ENCODE data around the gene ERG28.

Gene ERG28

GRCh38 chr14:75648066-75648838 lies 12.4 kb downstream of the ERG28 start:
- H3K27me3 ChIP-seq (ENCODE audit: low read depth, low read length) = no peaks in the 10 kb centered on the region
- peaks cover 58% of the 10 kb centered on the region for H3K36me3 ChIP-seq (replicated peaks; ENCODE audit: low read depth, low read length)
- no peak overlapping the region for H3K9ac ChIP-seq (ENCODE audit: low read length)
- H3K27ac ChIP-seq (ENCODE audit: low read length) = no peak overlapping the region
- no peaks in the 10 kb centered on the region for H3K9me3 ChIP-seq (ENCODE audit: insufficient read depth, low read length)
- no peaks in the 10 kb centered on the region for H4K20me1 ChIP-seq (ENCODE audit: insufficient read depth, low read length)
- H3K4me3 ChIP-seq (ENCODE audit: low read length) = no peak overlapping the region
- no peaks in the 10 kb centered on the region for H3K79me2 ChIP-seq (ENCODE audit: low read length)
- no peak overlapping the region for H3K4me2 ChIP-seq (ENCODE audit: low read length)
- no peaks in the 10 kb centered on the region for H3K4me1 ChIP-seq (ENCODE audit: low read length)
- no peak overlapping the region for H2AFZ ChIP-seq (ENCODE audit: low read depth, low read length)
- no peak for TF ChIP-seq EZH2phosphoT487 (IDR thresholded peaks at IDR 0.05; ENCODE audit: low read depth)
- TF ChIP-seq, protein P1, sequence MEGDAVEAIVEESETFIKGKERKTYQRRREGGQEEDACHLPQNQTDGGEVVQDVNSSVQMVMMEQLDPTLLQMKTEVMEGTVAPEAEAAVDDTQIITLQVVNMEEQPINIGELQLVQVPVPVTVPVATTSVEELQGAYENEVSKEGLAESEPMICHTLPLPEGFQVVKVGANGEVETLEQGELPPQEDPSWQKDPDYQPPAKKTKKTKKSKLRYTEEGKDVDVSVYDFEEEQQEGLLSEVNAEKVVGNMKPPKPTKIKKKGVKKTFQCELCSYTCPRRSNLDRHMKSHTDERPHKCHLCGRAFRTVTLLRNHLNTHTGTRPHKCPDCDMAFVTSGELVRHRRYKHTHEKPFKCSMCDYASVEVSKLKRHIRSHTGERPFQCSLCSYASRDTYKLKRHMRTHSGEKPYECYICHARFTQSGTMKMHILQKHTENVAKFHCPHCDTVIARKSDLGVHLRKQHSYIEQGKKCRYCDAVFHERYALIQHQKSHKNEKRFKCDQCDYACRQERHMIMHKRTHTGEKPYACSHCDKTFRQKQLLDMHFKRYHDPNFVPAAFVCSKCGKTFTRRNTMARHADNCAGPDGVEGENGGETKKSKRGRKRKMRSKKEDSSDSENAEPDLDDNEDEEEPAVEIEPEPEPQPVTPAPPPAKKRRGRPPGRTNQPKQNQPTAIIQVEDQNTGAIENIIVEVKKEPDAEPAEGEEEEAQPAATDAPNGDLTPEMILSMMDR (IDR thresholded peaks at IDR 0.05; ENCODE audit: low read depth, low read length) = no peak

DNA sequence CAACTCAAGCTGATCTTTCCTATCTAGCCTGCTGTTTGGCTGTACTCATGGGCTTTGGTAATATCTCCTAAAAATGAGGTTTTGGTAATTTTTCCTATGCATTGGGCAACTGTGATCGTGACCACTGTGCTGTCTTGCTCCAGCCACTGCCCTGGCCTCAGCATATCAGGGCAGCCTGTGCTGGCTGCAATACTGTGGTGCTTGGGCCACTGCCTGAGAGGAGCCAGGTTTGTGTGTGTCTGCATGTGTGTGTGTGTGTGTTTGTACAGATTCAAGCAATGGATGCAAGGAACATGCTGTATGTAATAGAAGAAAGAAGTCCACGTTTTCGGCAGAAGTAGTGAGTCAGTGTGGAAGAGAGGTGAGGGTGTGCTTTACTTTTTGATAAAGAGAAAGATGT lies 13.0 kb downstream of the ERG28 start:
- no peak overlapping the region for H3K27ac ChIP-seq (ENCODE audit: low read length)
- no peak for TF ChIP-seq EZH2phosphoT487 (IDR thresholded peaks at IDR 0.05; ENCODE audit: low read depth)
- TF ChIP-seq, protein P1 (IDR thresholded peaks at IDR 0.05; ENCODE audit: low read depth, low read length) = no peak
- no peaks in the 10 kb centered on the region for H3K9me3 ChIP-seq (ENCODE audit: insufficient read depth, low read length)
- H3K4me3 ChIP-seq (ENCODE audit: low read length) = no peak overlapping the region
- H3K4me1 ChIP-seq (ENCODE audit: low read length) = no peaks in the 10 kb centered on the region
- no peaks in the 10 kb centered on the region for H3K79me2 ChIP-seq (ENCODE audit: low read length)
- no peaks in the 10 kb centered on the region for H3K27me3 ChIP-seq (ENCODE audit: low read depth, low read length)
- H3K9ac ChIP-seq (ENCODE audit: low read length) = no peak overlapping the region
- H3K4me2 ChIP-seq (ENCODE audit: low read length) = no peak overlapping the region
- H2AFZ ChIP-seq (ENCODE audit: low read depth, low read length) = no peak overlapping the region
- no peaks in the 10 kb centered on the region for H4K20me1 ChIP-seq (ENCODE audit: insufficient read depth, low read length)
- peaks cover 55% of the 10 kb centered on the region for H3K36me3 ChIP-seq (replicated peaks; ENCODE audit: low read depth, low read length)

- Histone ChIP-seq H3K9ac (ENCODE audit: low read length) (no peak overlapping the region), H3K4me2 (ENCODE audit: low read length) (no peak overlapping the region), H3K4me3 (ENCODE audit: low read length) (no peak overlapping the region), H4K20me1 (ENCODE audit: insufficient read depth, low read length) (no peaks in the 10 kb centered on the region), H2AFZ (ENCODE audit: low read depth, low read length) (no peak overlapping the region), H3K9me3 (ENCODE audit: insufficient read depth, low read length) (no peaks in the 10 kb centered on the region), H3K27ac (ENCODE audit: low read length) (no peak overlapping the region), H3K27me3 (ENCODE audit: low read depth, low read length) (no peaks in the 10 kb centered on the region), H3K79me2 (ENCODE audit: low read length) (no peaks in the 10 kb centered on the region), H3K4me1 (ENCODE audit: low read length) (no peaks in the 10 kb centered on the region), H3K36me3 (replicated peaks; ENCODE audit: low read depth, low read length) (peaks cover 49% of the 10 kb centered on the region)
- TF ChIP-seq, protein P1 (IDR thresholded peaks at IDR 0.05; ENCODE audit: low read depth, low read length) = no peak
- no peak for TF ChIP-seq EZH2phosphoT487 (IDR thresholded peaks at IDR 0.05; ENCODE audit: low read depth)
These were observed 13.9 kb downstream of the ERG28 start for GRCh38 chr14:75646762-75647161.

DNA sequence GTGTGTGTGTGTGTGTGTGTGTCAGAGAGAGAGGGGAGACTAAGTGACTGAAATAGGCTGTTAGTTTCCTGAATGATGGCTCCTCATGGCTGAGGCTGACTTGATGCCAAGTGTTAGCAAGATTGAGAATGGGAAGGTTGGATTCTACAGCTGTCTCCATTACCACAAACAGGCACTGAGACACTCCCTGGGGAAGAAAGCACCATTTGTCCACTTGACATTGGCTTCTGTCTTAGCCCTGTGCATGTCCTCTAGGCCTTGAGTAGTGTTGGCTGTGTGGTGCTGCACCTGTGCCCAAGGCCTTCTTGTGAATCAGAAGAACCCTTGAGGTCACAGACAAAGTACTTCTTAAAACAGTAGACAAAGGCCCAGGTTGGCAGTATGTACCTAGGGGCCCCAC lies 15.6 kb downstream of the ERG28 start:
- no peaks in the 10 kb centered on the region for H3K9me3 ChIP-seq (ENCODE audit: insufficient read depth, low read length)
- TF ChIP-seq EZH2phosphoT487 (IDR thresholded peaks at IDR 0.05; ENCODE audit: low read depth) = no peak
- TF ChIP-seq, protein P1 (IDR thresholded peaks at IDR 0.05; ENCODE audit: low read depth, low read length) = no peak
- H3K79me2 ChIP-seq (ENCODE audit: low read length) = no peaks in the 10 kb centered on the region
- no peaks in the 10 kb centered on the region for H3K27me3 ChIP-seq (ENCODE audit: low read depth, low read length)
- no peaks in the 10 kb centered on the region for H4K20me1 ChIP-seq (ENCODE audit: insufficient read depth, low read length)
- H3K9ac ChIP-seq (ENCODE audit: low read length) = no peak overlapping the region
- no peak overlapping the region for H2AFZ ChIP-seq (ENCODE audit: low read depth, low read length)
- H3K36me3 ChIP-seq (replicated peaks; ENCODE audit: low read depth, low read length) = peaks cover 33% of the 10 kb centered on the region
- H3K27ac ChIP-seq (ENCODE audit: low read length) = no peak overlapping the region
- no peaks in the 10 kb centered on the region for H3K4me1 ChIP-seq (ENCODE audit: low read length)
- H3K4me3 ChIP-seq (ENCODE audit: low read length) = no peak overlapping the region
- no peak overlapping the region for H3K4me2 ChIP-seq (ENCODE audit: low read length)
